CMK (cell line): Measurements from ENCODE around the gene RLN2.

Experiments used
- DNase-seq: peaks from one replicate; pipeline ENCODE4 v3.0.0-alpha.2; 2010; ENCODE audit warnings: low read depth

Gene RLN2

GRCh38 chr9:5265939-5266338, 38.6 kb downstream of the RLN2 start:
- DNase-seq: no peak

GRCh38 chr9:5264219-5264595, 40.3 kb downstream of the RLN2 start:
- no peak for DNase-seq

GRCh38 chr9:5263351-5264218, 40.9 kb downstream of the RLN2 start:
- DNase-seq: no peak
